ENCODE data around the gene BMP5.

GRCh38 chr6:55853008-55854001 lies 22.1 kb downstream of the BMP5 start:
- TF ChIP-seq, protein P1, sequence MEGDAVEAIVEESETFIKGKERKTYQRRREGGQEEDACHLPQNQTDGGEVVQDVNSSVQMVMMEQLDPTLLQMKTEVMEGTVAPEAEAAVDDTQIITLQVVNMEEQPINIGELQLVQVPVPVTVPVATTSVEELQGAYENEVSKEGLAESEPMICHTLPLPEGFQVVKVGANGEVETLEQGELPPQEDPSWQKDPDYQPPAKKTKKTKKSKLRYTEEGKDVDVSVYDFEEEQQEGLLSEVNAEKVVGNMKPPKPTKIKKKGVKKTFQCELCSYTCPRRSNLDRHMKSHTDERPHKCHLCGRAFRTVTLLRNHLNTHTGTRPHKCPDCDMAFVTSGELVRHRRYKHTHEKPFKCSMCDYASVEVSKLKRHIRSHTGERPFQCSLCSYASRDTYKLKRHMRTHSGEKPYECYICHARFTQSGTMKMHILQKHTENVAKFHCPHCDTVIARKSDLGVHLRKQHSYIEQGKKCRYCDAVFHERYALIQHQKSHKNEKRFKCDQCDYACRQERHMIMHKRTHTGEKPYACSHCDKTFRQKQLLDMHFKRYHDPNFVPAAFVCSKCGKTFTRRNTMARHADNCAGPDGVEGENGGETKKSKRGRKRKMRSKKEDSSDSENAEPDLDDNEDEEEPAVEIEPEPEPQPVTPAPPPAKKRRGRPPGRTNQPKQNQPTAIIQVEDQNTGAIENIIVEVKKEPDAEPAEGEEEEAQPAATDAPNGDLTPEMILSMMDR (IDR thresholded peaks at IDR 0.05), result no peak
- no peak for TF ChIP-seq POLR2A (IDR thresholded peaks at IDR 0.05)
